HEK293 (cell line): ENCODE measurements around the gene PLEKHG4.

Experiments used
- CTCF ChIA-PET: fragments of 350-600 bp; formaldehyde crosslinking; extraction: SDS; loops from one replicate; lab custom pipeline; 2021; ENCODE audit warnings: antibody characterized with exemption; lab: Yijun Ruan, JAX
- POLR2A ChIA-PET: fragments of 300-600 bp; formaldehyde crosslinking; extraction: SDS; loops from one replicate; lab custom pipeline; 2020; ENCODE audit warnings: antibody characterized with exemption, inconsistent platforms; lab: Yijun Ruan, JAX
- H3K27ac ChIP-seq: fragments of 200-500 bp; sonication (Bioruptor generic); 2 replicates; pipeline ENCODE4 v1.5.1; 2014; ENCODE audit warnings: low read depth, low read length, control low read depth, inconsistent platforms; ENCODE audit errors: extremely low read depth
- H3K36me3 ChIP-seq, 2 experiments: fragments of 200-500 bp in 1 of 2; sonication (Bioruptor generic) in 1 of 2; 1 replicate in 1 of 2; 2 replicates in 1 of 2; pipeline ENCODE4 v1.5.1; 2014 to 2017; ENCODE audit warnings: inconsistent platforms in 2 of 2, low read length in 2 of 2; ENCODE audit not compliant: control insufficient read depth in 2 of 2, insufficient read depth in 1 of 2
- H3K4me1 ChIP-seq: fragments of 200-500 bp; sonication (Bioruptor generic); 2 replicates; pipeline ENCODE4 v1.5.1; 2014; ENCODE audit warnings: mild to moderate bottlenecking, low read length, inconsistent platforms; ENCODE audit not compliant: control insufficient read depth, insufficient read depth
- H3K4me3 ChIP-seq: 2 replicates; pipeline ENCODE4 v1.5.1; 2011; ENCODE audit warnings: low read depth, mild to moderate bottlenecking, control low read depth, low read length, moderate library complexity
- H3K9me3 ChIP-seq: fragments of 200-500 bp; sonication (Bioruptor generic); 2 replicates; pipeline ENCODE4 v1.5.1; 2014; ENCODE audit warnings: low read depth, low read length, inconsistent platforms; ENCODE audit not compliant: control insufficient read depth, insufficient read depth
- ATF2 ChIP-seq: fragments of 450-650 bp; formaldehyde crosslinking; IDR thresholded peaks from 2 replicates; pipeline ENCODE4 v1.5.1; 2016; ENCODE audit warnings: missing biosample characterization, missing genetic modification characterization, low read depth
- HOXA7 ChIP-seq: sonication (generic); formaldehyde crosslinking; IDR thresholded peaks from 2 replicates; pipeline ENCODE4 v1.8.1; 2022; ENCODE audit warnings: missing genetic modification reagents, borderline replicate concordance
- KLF1 ChIP-seq: fragments of 450-650 bp; formaldehyde crosslinking; IDR thresholded peaks from 2 replicates; pipeline ENCODE4 v1.5.1; 2016; ENCODE audit warnings: missing biosample characterization, missing genetic modification characterization
- PRDM1 ChIP-seq: fragments of 450-650 bp; formaldehyde crosslinking; IDR thresholded peaks from 2 replicates; pipeline ENCODE4; 2016; ENCODE audit warnings: missing biosample characterization, missing genetic modification characterization
- PRDM4 ChIP-seq: fragments of 450-650 bp; formaldehyde crosslinking; IDR thresholded peaks from 2 replicates; pipeline ENCODE4 v1.5.1; 2017; ENCODE audit warnings: missing biosample characterization, missing genetic modification characterization
- PRDM6 ChIP-seq: fragments of 450-650 bp; formaldehyde crosslinking; IDR thresholded peaks from 2 replicates; pipeline ENCODE4 v1.5.1; 2017; ENCODE audit warnings: missing biosample characterization, missing genetic modification characterization
- SALL2 ChIP-seq: fragments of 450-650 bp; formaldehyde crosslinking; IDR thresholded peaks from 2 replicates; pipeline ENCODE4 v1.5.0; 2017; ENCODE audit warnings: missing biosample characterization, mild to moderate bottlenecking, missing genetic modification characterization, borderline replicate concordance
- YY2 ChIP-seq: fragments of 450-650 bp; formaldehyde crosslinking; IDR thresholded peaks from 2 replicates; pipeline ENCODE4 v1.5.1; 2016; ENCODE audit warnings: missing biosample characterization, missing genetic modification characterization
- ZBTB1 ChIP-seq: fragments of 450-650 bp; formaldehyde crosslinking; IDR thresholded peaks from 2 replicates; pipeline ENCODE4 v1.5.1; 2016; ENCODE audit warnings: missing biosample characterization, missing genetic modification characterization
- ZBTB17 ChIP-seq: fragments of 450-650 bp; formaldehyde crosslinking; IDR thresholded peaks from 2 replicates; pipeline ENCODE4 v1.5.1; 2016; ENCODE audit warnings: missing biosample characterization, missing genetic modification characterization
- ZBTB20 ChIP-seq: fragments of 450-650 bp; formaldehyde crosslinking; IDR thresholded peaks from 2 replicates; pipeline ENCODE4 v1.5.1; 2016; ENCODE audit warnings: missing biosample characterization, missing genetic modification characterization
- ZBTB6 ChIP-seq: fragments of 450-650 bp; formaldehyde crosslinking; IDR thresholded peaks from 2 replicates; pipeline ENCODE4 v1.5.1; 2017; ENCODE audit warnings: missing biosample characterization, missing genetic modification characterization
- ZBTB7A ChIP-seq: fragments of 450-650 bp; formaldehyde crosslinking; IDR thresholded peaks from 2 replicates; pipeline ENCODE4 v1.5.1; 2016; ENCODE audit warnings: low read depth, missing biosample characterization, missing genetic modification characterization
- ZFP69B ChIP-seq: fragments of 450-650 bp; formaldehyde crosslinking; IDR thresholded peaks from 2 replicates; pipeline ENCODE4 v1.5.1; 2016; ENCODE audit warnings: missing biosample characterization, missing genetic modification characterization
- ZNF16 ChIP-seq: fragments of 450-650 bp; formaldehyde crosslinking; IDR thresholded peaks from 2 replicates; pipeline ENCODE4 v1.5.1; 2016; ENCODE audit warnings: low read depth, missing biosample characterization, missing genetic modification characterization
- ZNF19 ChIP-seq: fragments of 450-650 bp; formaldehyde crosslinking; IDR thresholded peaks from 2 replicates; pipeline ENCODE4; 2016; ENCODE audit warnings: missing biosample characterization, missing genetic modification characterization, low read depth
- ZNF324 ChIP-seq: fragments of 450-650 bp; formaldehyde crosslinking; IDR thresholded peaks from 2 replicates; pipeline ENCODE4 v1.5.1; 2016; ENCODE audit warnings: missing biosample characterization, missing genetic modification characterization
- ZNF449 ChIP-seq: fragments of 450-650 bp; formaldehyde crosslinking; IDR thresholded peaks from 2 replicates; pipeline ENCODE4 v1.5.1; 2017; ENCODE audit warnings: missing biosample characterization, mild to moderate bottlenecking, missing genetic modification characterization, moderate library complexity
- ZNF521 ChIP-seq: fragments of 450-650 bp; formaldehyde crosslinking; IDR thresholded peaks from 2 replicates; pipeline ENCODE4 v1.5.1; 2017; ENCODE audit warnings: missing biosample characterization, mild to moderate bottlenecking, missing genetic modification characterization
- ZNF558 ChIP-seq: fragments of 450-650 bp; formaldehyde crosslinking; IDR thresholded peaks from 2 replicates; pipeline ENCODE4 v1.5.1; 2016; ENCODE audit warnings: missing biosample characterization, missing genetic modification characterization
- ZNF596 ChIP-seq: fragments of 450-650 bp; IDR thresholded peaks from 2 replicates; pipeline ENCODE4 v1.5.0; 2018; ENCODE audit warnings: missing biosample characterization, mild to moderate bottlenecking, missing genetic modification characterization, moderate library complexity
- ZNF626 ChIP-seq: fragments of 450-650 bp; sonication (Bioruptor Pico); formaldehyde crosslinking; IDR thresholded peaks from 2 replicates; pipeline ENCODE4 v1.5.1; 2018; ENCODE audit warnings: missing biosample characterization, missing genetic modification characterization, inconsistent platforms
- ZNF629 ChIP-seq: fragments of 450-650 bp; formaldehyde crosslinking; IDR thresholded peaks from 2 replicates; pipeline ENCODE4 v1.5.1; 2017; ENCODE audit warnings: missing biosample characterization, missing genetic modification characterization
- ZNF701 ChIP-seq: fragments of 450-650 bp; formaldehyde crosslinking; IDR thresholded peaks from 2 replicates; pipeline ENCODE4 v1.5.1; 2016; ENCODE audit warnings: missing biosample characterization, missing genetic modification characterization
- ZSCAN23 ChIP-seq: fragments of 450-650 bp; formaldehyde crosslinking; IDR thresholded peaks from 2 replicates; pipeline ENCODE4 v1.5.1; 2016; ENCODE audit warnings: missing biosample characterization, missing genetic modification characterization
- ZSCAN30 ChIP-seq: fragments of 450-650 bp; IDR thresholded peaks from 2 replicates; pipeline ENCODE4 v1.5.1; 2018; ENCODE audit warnings: missing biosample characterization, mild to moderate bottlenecking, missing genetic modification characterization, moderate library complexity

PLEKHG4 gene

GRCh38 chr16:67277294-67277998 is 1.9 kb upstream of the PLEKHG4 start:
- Histone ChIP-seq H3K4me3 (no peak overlapping the region), H3K27ac (no peak overlapping the region), H3K9me3 (no peaks in the 10 kb centered on the region), H3K4me1 (no peaks in the 10 kb centered on the region), H3K36me3 (peaks cover 0 to 35% of the 10 kb centered on the region in 2 experiments; a peak in 2 of 3 replicates)
- ChIA-PET POLR2A (interaction anchor here (0.6 to 0.9 kb wide), 2 partner anchors 33 to 49 kb away, joined by 3 to 7 read pairs; partner anchors contain the start of genes KCTD19 and LRRC36), CTCF (interaction anchor here (0.6 to 3.8 kb wide), 5 partner anchors 9 to 61 kb away, joined by 3 to 14 read pairs (median 3); no protein-coding TSS in a partner anchor)
- TF ChIP-seq KLF1 (tag by site-specific recombination) (no peak), ZNF521 (no peak), ZBTB17 (tag by site-specific recombination) (no peak), PRDM1 (tag by site-specific recombination) (no peak), ZNF324 (tag by site-specific recombination) (no peak), PRDM4 (tag by site-specific recombination) (no peak), ZBTB20 (tag by site-specific recombination) (0 out of 2 replicates have a peak, but pooled peaks have one; percentile 4), ZNF701 (tag by site-specific recombination) (no peak), ZBTB1 (tag by site-specific recombination) (no peak), PRDM6 (tag by site-specific recombination) (no peak), ZBTB7A (tag by site-specific recombination) (no peak), ZNF16 (tag by site-specific recombination) (no peak), ZNF19 (tag by site-specific recombination) (no peak), YY2 (tag by site-specific recombination) (no peak), ZNF558 (tag by site-specific recombination) (no peak), ZNF449 (peak; percentile 49; the same call in 1 of the 2 replicates), ZBTB6 (tag by site-specific recombination) (no peak), ZNF626 (no peak), ZFP69B (tag by site-specific recombination) (peak; percentile 78; the same call in 1 of the 2 replicates), ATF2 (tag by site-specific recombination) (no peak), HOXA7 (CRISPR knock-in tag) (no peak), ZNF629 (tag by site-specific recombination) (no peak; the same call in 1 of the 2 replicates), ZNF596 (no peak), ZSCAN30 (tag by site-specific recombination) (no peak), SALL2 (tag by site-specific recombination) (no peak), ZSCAN23 (tag by site-specific recombination) (no peak)
